B cell (primary cell): Measurements from ENCODE around the gene TRPC4AP. TPM values are rescaled to one million over a fixed set of nuclear protein-coding genes. Genes with fewer than 3 reads are reported as not detected.

ENCODE experiments used
- ATAC-seq: fragments of 200-7000 bp; cut with Tn5 transposase; one replicate; pipeline ENCODE4 v1.10.0; 2021; ENCODE audit warnings: low read depth, mild to moderate bottlenecking, moderate number of reproducible peaks, moderate library complexity
- CTCF ChIA-PET: fragments of 350-600 bp; sonication (Branson Sonifier 250); formaldehyde crosslinking; loops from one replicate; lab custom pipeline; 2021; ENCODE audit warnings: antibody characterized with exemption, inconsistent platforms; lab: Charles Lee
- POLR2A ChIA-PET: fragments of 350-600 bp; sonication (Branson Sonifier 250); formaldehyde crosslinking; loops from one replicate; lab custom pipeline; 2021; ENCODE audit warnings: antibody characterized with exemption; lab: Charles Lee
- DNase-seq: peaks from one replicate; pipeline ENCODE4 v3.0.0; 2013
- H2AFZ ChIP-seq: 2 replicates; pipeline ENCODE4 v1.6.1; 2012; ENCODE audit warnings: mild to moderate bottlenecking, low read depth, low read length; ENCODE audit not compliant: insufficient read depth, poor library complexity, severe bottlenecking
- H3K27ac ChIP-seq, 2 donors: 1 replicate in 1 of 2; 2 replicates in 1 of 2; pipeline ENCODE4 v1.5.1; 2012 to 2013; ENCODE audit warnings: low read length in 2 of 2, mild to moderate bottlenecking in 2 of 2, moderate library complexity in 1 of 2
- H3K27me3 ChIP-seq, 4 experiments: fragments of 200-600 bp in 1 of 4; sonication (generic) in 1 of 4; replicated peaks in 1 of 4; 1 replicate in 2 of 4; 2 replicates in 2 of 4; pipeline versions ENCODE4 v1.6.1 to v1.7.0; 2013 to 2016; ENCODE audit warnings: low read length in 3 of 4, mild to moderate bottlenecking in 2 of 4, mixed read lengths in 1 of 4, moderate library complexity in 1 of 4; ENCODE audit not compliant: insufficient read depth in 4 of 4, control insufficient read depth in 3 of 4; ENCODE audit errors: control extremely low read depth in 1 of 4
- H3K36me3 ChIP-seq, 2 experiments: replicated peaks in 1 of 2; 1 replicate in 1 of 2; 2 replicates in 1 of 2; pipeline versions ENCODE4 v1.6.1 to v1.7.1; 2013; ENCODE audit warnings: low read length in 1 of 2; ENCODE audit not compliant: insufficient read depth in 2 of 2, control insufficient read depth in 1 of 2; ENCODE audit errors: control extremely low read depth in 1 of 2, extremely low read depth in 1 of 2
- H3K4me1 ChIP-seq, 2 donors: fragments of 200-600 bp in 1 of 2; sonication (generic) in 1 of 2; 1 replicate in 1 of 2; 2 replicates in 1 of 2; pipeline versions ENCODE4 v1.5.1 to v1.6.1; 2013 to 2017; ENCODE audit warnings: low read length in 2 of 2; ENCODE audit not compliant: control insufficient read depth in 2 of 2, insufficient read depth in 2 of 2
- H3K4me2 ChIP-seq: replicated peaks from 2 replicates; pipeline ENCODE3; 2012; ENCODE audit warnings: mild to moderate bottlenecking, low read depth, low read length; ENCODE audit not compliant: poor library complexity, severe bottlenecking
- H3K4me3 ChIP-seq, 5 experiments: fragments of 200-600 bp in 1 of 5; sonication (generic) in 1 of 5; 1 replicate in 3 of 5; 2 replicates in 2 of 5; pipeline versions ENCODE4 v1.5.1 to v1.7.0; 2011 to 2016; ENCODE audit warnings: low read length in 4 of 5, mild to moderate bottlenecking in 4 of 5, low read depth in 2 of 5, control low read depth in 1 of 5, moderate library complexity in 1 of 5; ENCODE audit not compliant: insufficient read depth in 1 of 5; ENCODE audit errors: control extremely low read depth in 1 of 5, extremely low read depth in 1 of 5
- H3K79me2 ChIP-seq: fragments of 200-600 bp; sonication (generic); one replicate; pipeline ENCODE4 v1.6.0; 2016; ENCODE audit warnings: low read length; ENCODE audit not compliant: control insufficient read depth, insufficient read depth
- H3K9ac ChIP-seq: fragments of 200-600 bp; sonication (generic); 2 replicates; pipeline ENCODE4 v1.6.1; 2017; ENCODE audit warnings: mild to moderate bottlenecking, low read length, moderate library complexity
- H3K9me3 ChIP-seq, 3 donors: one replicate each; pipeline versions ENCODE4 v1.6.1 to v1.7.1; 2013; ENCODE audit warnings: low read length in 2 of 3; ENCODE audit not compliant: control insufficient read depth in 2 of 3, insufficient read depth in 1 of 3; ENCODE audit errors: control extremely low read depth in 1 of 3
- H4K20me1 ChIP-seq: 2 replicates; pipeline ENCODE4 v1.6.0; 2012; ENCODE audit warnings: mild to moderate bottlenecking, low read length; ENCODE audit not compliant: insufficient read depth, control insufficient read depth, poor library complexity, severe bottlenecking
- H3K27ac Mint-ChIP-seq: one replicate; pipeline ENCODE4 v1.8.0; 2021; ENCODE audit warnings: mixed read lengths
- H3K27me3 Mint-ChIP-seq: one replicate; pipeline ENCODE4 v1.8.0; 2021; ENCODE audit warnings: mixed read lengths
- H3K4me1 Mint-ChIP-seq: one replicate; pipeline ENCODE4 v1.8.0; 2021; ENCODE audit warnings: mixed read lengths
- H3K4me3 Mint-ChIP-seq: one replicate; pipeline ENCODE4 v1.8.0; 2021; ENCODE audit warnings: mixed read lengths
- H3K9me3 Mint-ChIP-seq: one replicate; pipeline ENCODE4 v1.8.0; 2022; ENCODE audit warnings: mixed read lengths; ENCODE audit not compliant: insufficient read depth
- EZH2 ChIP-seq: IDR thresholded peaks from 2 replicates; pipeline ENCODE4 v1.6.1; 2012; ENCODE audit warnings: borderline replicate concordance, low read depth, mild to moderate bottlenecking, moderate library complexity, low read length; ENCODE audit not compliant: insufficient read depth, poor library complexity, severe bottlenecking
- WGBS: methylation state at CpG from one replicate; pipeline ENCODE4 v1.1.5; 2013; ENCODE audit warnings: missing lambda C conversion rate; ENCODE audit not compliant: insufficient coverage; 5-methylcytosine and 5-hydroxymethylcytosine counted together
- intact Hi-C: fragments of 100-400 bp; cut with micrococcal nuclease; formaldehyde crosslinking; loops from one replicate; pipeline ENCODE4 v1.10.0; 2022
- polyA plus RNA-seq: library from polyadenylated mRNA; depleted of rRNA; stranded (reverse); fragments of >200 nt; gene quantifications from 2 replicates; pipeline ENCODE4 v1.2.3, GENCODE V29; 2012
- total RNA-seq, 2 donors: library from RNA; stranded (reverse); fragments of 120-200 nt in 1 of 2; gene quantifications; 1 replicate in 1 of 2; 2 replicates in 1 of 2; pipeline versions ENCODE4 v1.2.3 to v1.2.4, GENCODE V29; 2013 to 2022
- TF ChIP-seq, protein P1 (sequence below): fragments of 200-600 bp; IDR thresholded peaks from one replicate; pipeline ENCODE4 v1.8.0; 2022; ENCODE audit warnings: antibody characterized with exemption, mild to moderate bottlenecking

The TRPC4AP gene
- total and polyA plus RNA-seq, 2 donors (not counting 1 experiment from before 2014, with no cell fraction given), result 62.5 to 73.2 TPM

DNA sequence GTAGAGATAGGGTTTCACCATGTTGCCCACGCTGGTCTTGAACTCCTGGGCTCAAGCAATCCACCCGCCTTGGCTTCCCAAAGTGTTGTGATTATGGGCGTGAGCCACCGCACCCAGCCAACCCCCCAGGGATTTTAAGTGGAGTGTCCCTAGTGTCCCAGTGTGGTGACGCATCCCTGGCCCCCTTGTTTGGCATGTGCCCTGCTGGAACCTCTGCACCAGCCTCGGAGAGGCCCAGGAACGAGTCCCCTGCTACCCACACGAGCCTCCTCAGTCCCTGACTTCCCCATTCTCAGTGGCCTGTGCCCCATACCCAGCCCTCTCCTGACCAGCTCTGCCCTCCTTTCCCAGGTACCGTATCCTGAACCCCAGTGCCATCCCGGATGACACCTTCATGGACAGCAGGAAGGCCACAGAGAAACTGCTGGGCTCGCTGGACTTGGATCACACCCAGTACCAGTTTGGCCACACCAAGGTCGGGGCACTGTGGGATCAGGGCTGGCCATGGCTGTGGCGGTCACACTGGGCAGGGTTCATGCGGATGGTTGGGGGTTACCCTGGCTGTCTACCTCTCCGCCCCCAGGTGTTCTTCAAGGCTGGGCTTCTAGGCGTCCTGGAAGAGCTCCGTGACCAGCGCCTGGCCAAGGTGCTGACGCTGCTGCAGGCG is 99.7 kb downstream of the TRPC4AP start:
- no peaks in the 10 kb centered on the region for H3K4me1 Mint-ChIP-seq
- Histone ChIP-seq H3K4me1 (no peaks in the 10 kb centered on the region), H4K20me1 (no peaks in the 10 kb centered on the region)

DNA sequence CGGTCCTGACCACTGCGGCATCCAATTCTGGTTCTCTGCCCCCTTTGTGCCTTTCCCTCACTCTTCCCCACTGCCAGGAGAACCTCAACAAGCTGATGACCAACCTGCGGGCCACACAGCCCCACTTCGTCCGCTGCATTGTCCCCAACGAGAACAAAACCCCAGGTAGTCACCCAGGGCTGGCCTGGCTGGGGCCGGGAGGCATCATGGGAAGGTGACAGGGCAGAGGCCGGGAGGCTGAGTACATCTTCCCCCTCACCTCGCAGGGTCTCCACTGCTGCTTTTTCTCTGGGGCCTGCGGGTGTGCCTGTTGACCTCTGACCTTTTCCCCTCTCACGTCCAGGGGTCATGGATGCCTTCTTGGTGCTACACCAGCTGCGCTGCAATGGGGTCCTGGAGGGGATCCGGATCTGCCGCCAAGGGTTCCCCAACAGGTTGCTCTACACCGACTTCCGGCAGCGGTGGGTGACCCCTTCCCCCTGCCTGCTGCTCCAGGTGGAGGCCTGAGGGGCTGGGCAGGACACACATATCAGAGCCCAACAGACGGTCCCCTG is 101.9 kb downstream of the TRPC4AP start:
- Mint-ChIP-seq H3K27me3 (peaks cover 1% of the 10 kb centered on the region), H3K4me1 (no peaks in the 10 kb centered on the region), H3K27ac (no peak overlapping the region), H3K4me3 (no peak overlapping the region), H3K9me3 (no peaks in the 10 kb centered on the region)
- Histone ChIP-seq H3K27me3 (no peaks in the 10 kb centered on the region), H3K9ac (no peak overlapping the region), H3K36me3 (peaks cover 0 to 11% of the 10 kb centered on the region in 2 experiments), H2AFZ (no peak overlapping the region), H3K79me2 (no peaks in the 10 kb centered on the region), H3K4me1 (no peaks in the 10 kb centered on the region), H3K9me3 (no peaks in the 10 kb centered on the region), H3K4me3 (no peak overlapping the region), H3K4me2 (no peak overlapping the region), H4K20me1 (no peaks in the 10 kb centered on the region), H3K27ac (no peak overlapping the region)
- ChIA-PET POLR2A (no interaction called here), CTCF (interaction anchor here (1.3 kb wide), 1 partner anchor 21 kb away, joined by 3 read pairs; no protein-coding TSS in a partner anchor)
- DNase-seq (no peak), ATAC-seq (no peak)
- TF ChIP-seq, protein P1, sequence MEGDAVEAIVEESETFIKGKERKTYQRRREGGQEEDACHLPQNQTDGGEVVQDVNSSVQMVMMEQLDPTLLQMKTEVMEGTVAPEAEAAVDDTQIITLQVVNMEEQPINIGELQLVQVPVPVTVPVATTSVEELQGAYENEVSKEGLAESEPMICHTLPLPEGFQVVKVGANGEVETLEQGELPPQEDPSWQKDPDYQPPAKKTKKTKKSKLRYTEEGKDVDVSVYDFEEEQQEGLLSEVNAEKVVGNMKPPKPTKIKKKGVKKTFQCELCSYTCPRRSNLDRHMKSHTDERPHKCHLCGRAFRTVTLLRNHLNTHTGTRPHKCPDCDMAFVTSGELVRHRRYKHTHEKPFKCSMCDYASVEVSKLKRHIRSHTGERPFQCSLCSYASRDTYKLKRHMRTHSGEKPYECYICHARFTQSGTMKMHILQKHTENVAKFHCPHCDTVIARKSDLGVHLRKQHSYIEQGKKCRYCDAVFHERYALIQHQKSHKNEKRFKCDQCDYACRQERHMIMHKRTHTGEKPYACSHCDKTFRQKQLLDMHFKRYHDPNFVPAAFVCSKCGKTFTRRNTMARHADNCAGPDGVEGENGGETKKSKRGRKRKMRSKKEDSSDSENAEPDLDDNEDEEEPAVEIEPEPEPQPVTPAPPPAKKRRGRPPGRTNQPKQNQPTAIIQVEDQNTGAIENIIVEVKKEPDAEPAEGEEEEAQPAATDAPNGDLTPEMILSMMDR, result no peak
- no peak for TF ChIP-seq EZH2
- WGBS, result 98% methylated on average over 18 of the region's 18 CpGs
- intact Hi-C loops, result no loop called here

More for the DNA sequence above, 99.7 kb downstream of the TRPC4AP start:
- no peak for TF ChIP-seq EZH2
- TF ChIP-seq, protein P1, result no peak
- Histone ChIP-seq H3K4me2 (no peak overlapping the region), H3K27me3 (no peaks in the 10 kb centered on the region), H3K79me2 (no peaks in the 10 kb centered on the region), H3K27ac (no peak overlapping the region), H3K36me3 (peaks cover 0 to 19% of the 10 kb centered on the region in 2 experiments), H3K9me3 (no peaks in the 10 kb centered on the region), H3K4me3 (no peak overlapping the region), H3K9ac (no peak overlapping the region), H2AFZ (no peak overlapping the region)
- WGBS, result 94% methylated on average over 20 of the region's 20 CpGs
- ChIA-PET CTCF (no interaction called here), POLR2A (no interaction called here)
- Mint-ChIP-seq H3K27me3 (no peaks in the 10 kb centered on the region), H3K4me3 (no peak overlapping the region), H3K9me3 (no peaks in the 10 kb centered on the region), H3K27ac (no peak overlapping the region)
- intact Hi-C loops, result no loop called here
- DNase-seq (no peak), ATAC-seq (no peak)
